Uterus (tissue), 4 donors: Measurements from ENCODE around the gene ERI3. TPM values are rescaled to one million over a fixed set of nuclear protein-coding genes. Genes with fewer than 3 reads are reported as not detected.

Experiments used
- DNase-seq, 2 donors: peaks; one replicate each; pipeline ENCODE4 v3.0.0-alpha.2; 2019 to 2020
- H3K27ac ChIP-seq, 2 donors: fragments of 200-600 bp; sonication (generic); 1 replicate in 1 of 2; 2 replicates in 1 of 2; pipeline ENCODE4 v1.5.1; 2016 to 2018
- H3K27me3 ChIP-seq, 2 donors: fragments of 200-600 bp; sonication (generic); one replicate each; pipeline ENCODE4 v1.5.1; 2018 to 2019; ENCODE audit warnings: control low read depth in 1 of 2
- H3K36me3 ChIP-seq, 2 donors: fragments of 200-600 bp; sonication (generic); one replicate each; pipeline ENCODE4 v1.5.1; 2019; ENCODE audit warnings: control low read depth in 1 of 2
- H3K4me1 ChIP-seq, 2 donors: fragments of 200-600 bp; sonication (generic); one replicate each; pipeline ENCODE4 v1.5.1; 2018 to 2019; ENCODE audit warnings: control low read depth in 1 of 2
- H3K4me3 ChIP-seq, 2 donors: fragments of 200-600 bp; sonication (generic); 1 replicate in 1 of 2; 2 replicates in 1 of 2; pipeline ENCODE4 v1.5.1; 2018 to 2019; ENCODE audit warnings: mild to moderate bottlenecking in 1 of 2
- H3K9me3 ChIP-seq, 2 donors: fragments of 200-600 bp; sonication (generic); one replicate each; pipeline ENCODE4 v1.5.1; 2019; ENCODE audit warnings: control low read depth in 1 of 2
- POLR2A ChIP-seq, 2 donors: fragments of 450-650 bp; IDR thresholded peaks; one replicate each; pipeline ENCODE4 v1.6.1; 2016; ENCODE audit warnings: antibody characterized with exemption in 2 of 2, mild to moderate bottlenecking in 1 of 2, moderate library complexity in 1 of 2
- intact Hi-C: fragments of 100-400 bp; cut with DNase I; formaldehyde crosslinking; loops from one replicate; pipeline ENCODE4 v1.15.1; 2023; ENCODE audit warnings: low total_unique reads
- total RNA-seq, 4 donors: library from RNA; depleted of rRNA in 3 of 4; stranded (reverse); fragments of >200 nt in 3 of 4; gene quantifications; one replicate each; pipeline versions ENCODE4 v1.1.0 to v1.2.4, GENCODE V29; 2014 to 2023
- TF ChIP-seq, protein P1 (sequence below), 4 experiments: fragments of 200-600 bp in 2 of 4; fragments of 450-650 bp in 2 of 4; sonication (generic) in 2 of 4; IDR thresholded peaks; one replicate each; pipeline ENCODE4 v1.5.1; 2016 to 2019; ENCODE audit warnings: antibody characterized with exemption in 4 of 4, mild to moderate bottlenecking in 2 of 4, moderate library complexity in 1 of 4
- donor health status: DM: yes; HTN: yes; CAD: no.

ERI3 gene
- total RNA-seq, 4 donors from 2014 or later: 9.5 to 58.2 (median 45.6) TPM

DNA sequence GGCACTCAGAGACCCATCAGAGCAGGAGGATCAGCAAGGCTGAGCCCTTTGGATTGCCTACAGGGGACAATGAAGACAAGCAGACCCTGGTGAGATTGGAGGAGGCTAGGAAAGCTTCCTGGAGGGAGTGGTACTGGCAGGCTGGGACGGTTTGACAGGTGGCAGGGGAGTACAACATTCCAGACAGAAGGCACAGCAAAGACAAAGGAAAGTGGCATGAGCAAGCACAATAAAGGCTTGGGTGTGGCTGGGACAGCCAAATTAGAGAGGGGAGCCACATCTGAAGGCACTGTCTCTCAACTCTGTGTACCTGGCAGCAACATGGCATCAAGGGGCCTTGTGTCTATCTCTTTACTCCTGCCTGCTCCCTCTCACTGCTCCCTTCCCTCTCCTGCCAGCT lies 103.6 kb downstream of the ERI3 start:
- H3K4me3 ChIP-seq: no peak overlapping the region
- no peak for DNase-seq
- intact Hi-C loops: no loop called here
- no peaks in the 10 kb centered on the region for H3K9me3 ChIP-seq
- no peak overlapping the region for H3K27ac ChIP-seq
- no peaks in the 10 kb centered on the region for H3K4me1 ChIP-seq
- H3K27me3 ChIP-seq: no peaks in the 10 kb centered on the region
- no peaks in the 10 kb centered on the region for H3K36me3 ChIP-seq
- no peak for TF ChIP-seq POLR2A (IDR thresholded peaks at IDR 0.05)
- TF ChIP-seq, protein P1, sequence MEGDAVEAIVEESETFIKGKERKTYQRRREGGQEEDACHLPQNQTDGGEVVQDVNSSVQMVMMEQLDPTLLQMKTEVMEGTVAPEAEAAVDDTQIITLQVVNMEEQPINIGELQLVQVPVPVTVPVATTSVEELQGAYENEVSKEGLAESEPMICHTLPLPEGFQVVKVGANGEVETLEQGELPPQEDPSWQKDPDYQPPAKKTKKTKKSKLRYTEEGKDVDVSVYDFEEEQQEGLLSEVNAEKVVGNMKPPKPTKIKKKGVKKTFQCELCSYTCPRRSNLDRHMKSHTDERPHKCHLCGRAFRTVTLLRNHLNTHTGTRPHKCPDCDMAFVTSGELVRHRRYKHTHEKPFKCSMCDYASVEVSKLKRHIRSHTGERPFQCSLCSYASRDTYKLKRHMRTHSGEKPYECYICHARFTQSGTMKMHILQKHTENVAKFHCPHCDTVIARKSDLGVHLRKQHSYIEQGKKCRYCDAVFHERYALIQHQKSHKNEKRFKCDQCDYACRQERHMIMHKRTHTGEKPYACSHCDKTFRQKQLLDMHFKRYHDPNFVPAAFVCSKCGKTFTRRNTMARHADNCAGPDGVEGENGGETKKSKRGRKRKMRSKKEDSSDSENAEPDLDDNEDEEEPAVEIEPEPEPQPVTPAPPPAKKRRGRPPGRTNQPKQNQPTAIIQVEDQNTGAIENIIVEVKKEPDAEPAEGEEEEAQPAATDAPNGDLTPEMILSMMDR (IDR thresholded peaks at IDR 0.05): no peak

DNA sequence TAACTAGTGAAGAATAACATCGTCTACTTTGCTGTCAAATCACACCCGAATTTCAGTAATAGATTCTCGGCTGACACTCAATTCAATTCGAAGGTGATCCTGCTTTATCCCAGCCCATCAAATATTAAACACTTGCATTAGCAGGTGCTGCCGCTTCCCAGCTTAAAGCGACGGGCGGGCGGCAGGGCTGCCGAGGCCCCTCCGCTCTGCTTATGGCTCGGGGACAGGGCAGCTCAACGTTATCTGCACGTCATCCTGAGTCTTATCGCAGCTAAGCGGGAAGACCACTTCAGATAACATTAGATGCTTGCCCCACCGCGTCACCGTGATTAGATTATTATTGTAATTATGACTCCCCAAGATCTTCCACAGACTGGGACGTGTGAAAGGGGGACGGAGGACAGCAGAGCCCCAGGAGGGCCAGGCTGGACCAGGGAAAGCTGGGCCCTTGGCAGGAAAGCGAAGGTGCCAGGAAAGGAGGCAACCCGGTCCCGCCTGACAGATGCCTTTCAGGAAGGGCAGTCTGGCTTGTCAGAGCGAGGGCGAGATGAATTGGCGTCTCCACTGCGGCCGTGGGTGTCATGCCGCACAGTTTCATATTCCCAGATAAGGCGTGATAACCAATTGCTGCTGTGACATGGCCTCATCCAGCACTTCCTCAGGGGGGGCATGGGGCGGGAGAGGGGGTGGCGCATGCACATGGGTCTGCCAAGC lies 104.8 kb downstream of the ERI3 start:
- H3K9me3 ChIP-seq: no peaks in the 10 kb centered on the region
- H3K27ac ChIP-seq: no peak overlapping the region
- no peaks in the 10 kb centered on the region for H3K27me3 ChIP-seq
- intact Hi-C loops: no loop called here
- H3K4me3 ChIP-seq: no peak overlapping the region
- no peaks in the 10 kb centered on the region for H3K36me3 ChIP-seq
- TF ChIP-seq, protein P1 (IDR thresholded peaks at IDR 0.05): no peak
- TF ChIP-seq POLR2A (IDR thresholded peaks at IDR 0.05): no peak
- DNase-seq: no peak
- no peaks in the 10 kb centered on the region for H3K4me1 ChIP-seq

DNA sequence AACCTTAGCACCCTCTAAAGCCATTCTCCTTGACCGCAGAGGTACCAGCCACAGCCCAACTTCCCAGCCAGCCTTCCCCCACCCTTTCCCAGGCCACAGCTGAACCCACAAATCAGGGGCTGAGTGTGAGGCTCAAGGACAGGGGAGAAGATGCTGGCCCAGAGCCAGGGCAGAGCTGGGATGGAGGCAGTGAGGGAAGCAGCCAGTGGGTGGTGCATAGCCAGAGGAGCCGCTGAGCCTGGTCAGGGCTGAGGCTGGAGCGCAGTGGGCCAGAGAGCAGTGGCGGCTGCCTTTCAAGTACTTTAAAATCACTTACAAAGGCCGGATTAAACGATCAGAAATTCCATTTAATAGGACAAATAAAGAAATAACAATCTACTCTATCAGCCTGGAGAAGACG lies 105.5 kb downstream of the ERI3 start:
- no peak overlapping the region for H3K4me3 ChIP-seq
- no peak overlapping the region for H3K27ac ChIP-seq
- H3K36me3 ChIP-seq: no peaks in the 10 kb centered on the region
- no peaks in the 10 kb centered on the region for H3K9me3 ChIP-seq
- no peaks in the 10 kb centered on the region for H3K27me3 ChIP-seq
- no peaks in the 10 kb centered on the region for H3K4me1 ChIP-seq
- DNase-seq: no peak
- intact Hi-C loops: no loop called here
- TF ChIP-seq, protein P1 (IDR thresholded peaks at IDR 0.05): no peak
- TF ChIP-seq POLR2A (IDR thresholded peaks at IDR 0.05): no peak

DNA sequence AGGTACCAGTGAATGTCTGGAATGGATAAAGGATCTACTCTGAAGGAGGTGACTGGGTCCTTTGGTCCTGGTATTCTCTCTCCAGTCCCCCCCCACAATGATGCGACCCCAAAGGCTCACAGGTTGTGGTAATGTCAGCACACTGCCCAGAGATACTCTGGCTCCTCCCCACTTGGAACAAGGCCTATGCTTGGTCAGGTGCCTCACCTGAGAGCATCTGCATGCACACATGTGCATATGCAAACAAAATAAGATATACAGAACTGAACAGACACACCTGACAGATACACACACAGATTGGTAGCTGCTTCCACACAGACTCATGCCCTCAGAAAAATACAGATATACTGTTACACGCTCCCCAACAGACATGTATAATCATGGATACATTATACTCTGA lies 108.3 kb downstream of the ERI3 start:
- intact Hi-C loops: no loop called here
- no peak overlapping the region for H3K27ac ChIP-seq
- H3K27me3 ChIP-seq: no peaks in the 10 kb centered on the region
- no peaks in the 10 kb centered on the region for H3K4me1 ChIP-seq
- H3K4me3 ChIP-seq: no peak overlapping the region
- DNase-seq: no peak
- TF ChIP-seq POLR2A (IDR thresholded peaks at IDR 0.05): no peak
- TF ChIP-seq, protein P1 (IDR thresholded peaks at IDR 0.05): no peak
- H3K36me3 ChIP-seq: no peaks in the 10 kb centered on the region
- H3K9me3 ChIP-seq: no peaks in the 10 kb centered on the region

DNA sequence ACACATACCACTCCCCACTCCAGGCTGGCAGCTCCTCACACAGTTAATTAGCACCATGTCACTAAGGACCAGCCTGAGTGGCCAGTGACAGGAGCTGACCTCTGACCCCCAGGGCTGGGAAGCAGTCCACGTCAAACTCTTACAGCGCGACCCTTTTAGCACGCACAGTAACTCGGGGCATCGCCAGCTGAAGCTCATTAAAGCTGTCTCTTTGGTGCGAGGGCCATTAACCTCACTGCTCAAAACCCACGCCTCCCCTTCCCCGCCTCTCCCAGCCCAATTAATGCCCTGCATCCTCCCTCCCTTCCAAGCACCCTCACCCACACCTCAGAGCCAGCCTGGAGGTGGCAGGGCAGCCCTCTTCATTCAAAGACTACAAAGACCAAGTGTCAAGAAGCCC lies 110.1 kb downstream of the ERI3 start:
- Histone ChIP-seq H3K4me1 (peaks cover 0 to 1% of the 10 kb centered on the region in 2 donors), H3K27me3 (no peaks in the 10 kb centered on the region), H3K9me3 (no peaks in the 10 kb centered on the region), H3K36me3 (no peaks in the 10 kb centered on the region), H3K4me3 (no peak overlapping the region), H3K27ac (no peak overlapping the region)
- intact Hi-C loops: no loop called here
- DNase-seq: no peak
- TF ChIP-seq, protein P1 (IDR thresholded peaks at IDR 0.05): no peak
- TF ChIP-seq POLR2A (IDR thresholded peaks at IDR 0.05): no peak
